K562 (cell line): ENCODE results near the gene NADK.
"Not testable (repeated sequence)": the region's sequence is repeated elsewhere in the genome, so short reads cannot be mapped to it uniquely, and the experiment has no call there.

Experiments used
- BRF2 ChIP-seq: IDR thresholded peaks from 3 replicates; pipeline ENCODE4 v1.6.1; 2011; ENCODE audit warnings: borderline replicate concordance, mild to moderate bottlenecking; ENCODE audit not compliant: insufficient read length, insufficient read depth
- CTCF ChIP-seq, 3 experiments: IDR thresholded peaks in 2 of 3; conservative IDR thresholded peaks in 1 of 3; 2 replicates each; pipeline ENCODE4 v1.5.1; 2011 to 2012; ENCODE audit warnings: low read length in 3 of 3, mild to moderate bottlenecking in 3 of 3, control low read depth in 2 of 3, improper control_type of control experiment in 1 of 3, inconsistent platforms in 1 of 3, low read depth in 1 of 3, mixed read lengths in 1 of 3, moderate library complexity in 1 of 3; ENCODE audit not compliant: insufficient read depth in 2 of 3
- EP300 ChIP-seq: IDR thresholded peaks from 2 replicates; pipeline ENCODE4 v1.6.1; 2012; ENCODE audit warnings: low read length, improper control_type of control experiment
- JUN ChIP-seq, 2 experiments: sonication (generic) in 1 of 2; formaldehyde crosslinking in 1 of 2; IDR thresholded peaks; 2 replicates each; pipeline versions ENCODE4 v1.6.1 to v1.8.0; 2012 to 2022; ENCODE audit warnings: borderline replicate concordance in 2 of 2, mild to moderate bottlenecking in 2 of 2, improper control_type of control experiment in 1 of 2, low read depth in 1 of 2, low read length in 1 of 2, missing genetic modification reagents in 1 of 2
- MXI1 ChIP-seq: IDR thresholded peaks from 2 replicates; pipeline ENCODE4 v1.6.1; 2011; ENCODE audit warnings: low read depth, mild to moderate bottlenecking, improper control_type of control experiment, low read length
- ZNF407 ChIP-seq: fragments of 450-650 bp; IDR thresholded peaks from 2 replicates; pipeline ENCODE4 v1.6.1; 2016; ENCODE audit warnings: low read depth

- not testable (repeated sequence) for TF ChIP-seq ZNF407; EP300; CTCF (IDR thresholded peaks at IDR 0.05 in 2 of 3, conservative IDR thresholded peaks at IDR 0.05 in 1 of 3; ENCODE audit: insufficient read depth in 2 of 3, low read depth in 1 of 3, low read length in 3 of 3); MXI1; BRF2; JUN (IDR thresholded peaks at IDR 0.05; ENCODE audit: borderline replicate concordance, low read depth, low read length); JUN (CRISPR knock-in tag; IDR thresholded peaks at IDR 0.05; ENCODE audit: borderline replicate concordance)
Observed at GRCh38 chr1:1704284-1704957, 73.8 kb downstream of the NADK start.
